Stimulated activated CD4-positive, alpha-beta T cell treated with anti-CD3 and anti-CD28 coated beads, Interleukin-4, amount 100 ng/mL, for 4 hours (primary cell): ENCODE data around the gene CHST8.

ENCODE experiments used
- DNase-seq, 2 experiments: peaks; one replicate each; pipeline ENCODE4 v3.0.0-alpha.2; 2020

Gene CHST8

DNA sequence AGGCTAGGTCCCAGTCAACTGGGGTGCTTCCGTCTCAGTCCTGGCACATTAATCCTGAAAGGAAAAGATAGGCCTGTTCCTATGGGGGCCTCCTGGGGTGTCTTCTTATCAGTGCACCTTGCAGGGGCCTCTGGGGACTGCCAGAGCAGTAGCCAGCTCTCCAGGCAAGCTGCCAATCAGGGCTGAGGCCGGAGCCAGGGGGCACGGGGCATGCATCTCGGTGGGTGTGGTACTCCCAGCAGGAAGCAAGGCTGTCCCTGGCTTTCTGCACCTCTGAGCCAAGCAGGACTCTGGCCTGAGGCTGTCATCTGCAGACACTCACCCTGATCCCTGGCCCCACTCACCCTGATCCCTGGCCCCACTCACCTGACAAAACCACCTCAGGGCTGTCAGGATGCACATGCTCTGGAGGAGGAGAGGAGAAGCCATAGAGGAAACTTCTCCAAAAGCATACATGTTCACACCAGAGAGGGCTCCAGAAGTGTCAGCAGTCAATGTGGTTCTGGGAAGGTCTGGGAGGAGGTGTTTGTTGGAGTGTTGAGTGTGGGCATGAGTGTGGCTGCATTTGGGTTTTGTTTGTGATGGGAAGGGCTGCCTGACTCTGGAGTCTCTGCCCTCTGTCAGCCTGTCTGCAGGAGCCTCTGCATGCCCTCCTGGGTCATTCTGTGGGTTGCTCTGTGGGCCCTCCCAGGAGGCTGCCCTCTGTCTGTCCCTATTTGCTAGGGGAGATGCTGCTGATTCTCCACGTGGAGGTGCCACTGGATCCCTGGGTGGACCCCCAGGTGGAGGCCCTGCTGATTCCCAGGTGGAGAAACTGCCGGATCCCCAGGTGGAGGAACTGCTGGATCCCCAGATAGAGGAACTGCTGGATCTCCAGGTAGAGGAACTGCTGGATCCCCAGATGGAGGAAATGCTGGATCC lies 152.2 kb downstream of the CHST8 start:
- DNase-seq = no peak

DNA sequence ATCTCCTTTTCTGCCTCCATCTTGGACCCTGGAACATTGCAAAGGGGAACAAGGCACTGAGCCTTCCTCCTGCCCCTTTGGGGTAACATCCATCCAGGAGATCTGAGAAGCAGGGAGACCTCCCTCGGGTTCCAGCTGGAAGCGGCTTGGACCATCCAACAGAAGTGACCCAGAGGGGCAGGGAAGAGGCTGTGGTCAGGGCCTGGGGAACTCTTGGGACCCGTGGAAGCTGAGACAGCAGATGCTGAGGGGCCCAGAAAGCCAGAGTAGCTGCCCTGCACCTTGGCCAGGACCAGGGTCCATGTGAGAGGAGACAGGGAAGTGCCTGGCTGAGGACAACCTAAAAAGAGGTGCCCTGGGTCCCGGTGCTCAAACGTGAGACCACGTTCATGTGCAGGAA lies 153.0 kb downstream of the CHST8 start:
- no peak for DNase-seq

GRCh38 chr19:33775731-33776487 lies 154.2 kb downstream of the CHST8 start:
- DNase-seq = no peak

GRCh38 chr19:33777351-33777750 lies 155.6 kb downstream of the CHST8 start:
- no peak for DNase-seq

- DNase-seq = no peak
Observed at GRCh38 chr19:33777753-33778088, 156.0 kb downstream of the CHST8 start.

DNA sequence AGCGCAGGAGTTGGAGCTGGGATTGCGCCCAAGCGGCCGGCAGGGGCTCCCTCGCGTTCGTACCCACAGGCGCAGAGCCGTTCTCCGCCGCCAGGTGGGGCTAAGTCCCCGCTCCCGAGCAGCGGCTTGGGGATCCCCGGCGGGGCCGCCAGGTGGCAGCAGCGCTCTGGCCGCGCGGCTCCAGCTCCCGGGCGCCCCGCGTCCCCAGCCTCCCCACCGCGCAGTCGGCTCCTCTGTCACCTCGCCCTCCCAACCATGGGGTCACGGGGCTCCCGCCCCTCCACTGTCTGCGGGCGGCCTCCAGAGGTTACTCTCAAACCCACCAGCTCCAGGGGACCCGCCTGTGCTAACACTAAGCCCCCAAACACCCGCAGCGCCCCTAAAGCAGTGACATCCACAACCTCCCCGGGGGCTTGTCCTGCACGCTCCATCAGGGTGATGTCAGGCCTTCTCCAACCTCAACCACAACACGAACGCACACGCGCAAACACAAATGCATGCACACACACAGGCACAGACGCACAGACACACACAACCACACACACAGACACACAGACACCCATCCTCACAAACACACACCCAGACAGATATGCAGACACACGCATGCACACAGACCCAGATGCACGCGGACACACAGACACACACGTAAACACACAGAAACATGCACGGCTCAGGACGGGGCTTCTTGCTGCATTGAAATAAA lies 156.5 kb downstream of the CHST8 start:
- DNase-seq = peak; percentile 74 to 87

- DNase-seq = no peak
Observed at GRCh38 chr19:33779849-33780248, 158.1 kb downstream of the CHST8 start.

- DNase-seq = no peak
Observed at GRCh38 chr19:33780251-33780650, 158.5 kb downstream of the CHST8 start.

DNA sequence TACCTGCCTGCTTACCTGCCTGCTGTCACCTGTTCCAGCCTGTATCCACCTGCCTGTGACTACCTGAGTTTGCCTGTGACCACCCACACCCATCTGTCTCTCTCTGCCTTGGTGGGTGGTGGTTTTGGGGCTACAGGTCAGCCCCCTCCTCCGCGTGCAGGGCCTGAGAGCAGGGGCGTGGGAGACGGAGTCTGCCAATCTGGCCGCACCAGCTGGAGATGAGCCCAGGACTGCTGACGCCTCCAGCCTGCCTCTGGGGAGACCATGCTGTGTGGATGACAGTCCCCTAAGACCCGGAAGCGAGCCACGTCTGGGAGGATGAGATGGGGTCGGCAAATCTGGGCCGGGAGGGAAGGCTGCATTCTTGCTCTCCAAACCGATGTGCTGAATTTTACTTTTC lies 159.0 kb downstream of the CHST8 start:
- no peak for DNase-seq

DNA sequence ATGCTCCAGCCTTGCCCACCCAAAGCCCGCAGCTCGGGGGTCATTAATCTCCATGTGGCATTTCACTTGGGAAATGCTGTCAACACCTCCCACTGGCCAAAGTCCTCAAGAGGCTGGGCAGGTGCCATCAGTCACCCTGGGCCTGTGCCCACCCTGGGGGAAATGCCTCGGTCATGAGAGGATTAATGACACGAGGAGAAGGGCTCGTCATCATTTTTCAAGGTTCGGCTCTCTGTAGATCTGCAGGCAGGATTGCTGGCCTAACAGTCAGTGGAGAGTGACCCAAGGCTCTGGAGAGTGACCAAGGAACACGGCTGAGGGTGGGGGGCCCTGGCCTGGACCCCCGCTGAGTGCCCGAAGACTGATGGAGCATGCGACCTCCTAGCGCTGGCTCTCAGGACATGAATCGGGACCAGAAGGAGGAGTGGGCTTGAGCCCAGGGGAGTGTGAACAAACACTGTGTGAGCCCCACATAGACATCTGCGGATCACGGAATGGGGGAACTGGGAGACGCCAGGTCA lies 159.7 kb downstream of the CHST8 start:
- no peak for DNase-seq

GRCh38 chr19:33781996-33782395 lies 160.2 kb downstream of the CHST8 start:
- DNase-seq = no peak

DNA sequence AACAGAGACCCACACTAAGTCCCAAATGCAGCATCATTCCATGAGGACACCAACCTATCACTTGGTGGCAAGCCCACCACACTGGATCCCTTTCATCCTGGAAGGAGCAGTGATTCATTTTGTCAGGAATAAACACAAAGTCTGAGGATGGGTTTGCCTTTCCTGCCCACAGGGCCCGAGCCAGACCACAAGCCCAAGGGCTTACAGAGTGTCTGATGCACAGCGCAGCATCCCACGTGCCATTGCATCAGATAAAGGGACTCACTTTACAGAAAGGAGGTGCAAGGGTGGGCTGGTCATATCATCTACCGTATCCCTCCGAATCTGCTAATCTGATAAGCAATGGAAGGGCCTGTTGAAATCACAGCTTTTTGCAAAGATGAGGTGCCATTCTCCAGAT lies 162.7 kb downstream of the CHST8 start:
- no peak for DNase-seq

- DNase-seq = no peak
Observed at GRCh38 chr19:33785795-33786194, 164.0 kb downstream of the CHST8 start.

DNA sequence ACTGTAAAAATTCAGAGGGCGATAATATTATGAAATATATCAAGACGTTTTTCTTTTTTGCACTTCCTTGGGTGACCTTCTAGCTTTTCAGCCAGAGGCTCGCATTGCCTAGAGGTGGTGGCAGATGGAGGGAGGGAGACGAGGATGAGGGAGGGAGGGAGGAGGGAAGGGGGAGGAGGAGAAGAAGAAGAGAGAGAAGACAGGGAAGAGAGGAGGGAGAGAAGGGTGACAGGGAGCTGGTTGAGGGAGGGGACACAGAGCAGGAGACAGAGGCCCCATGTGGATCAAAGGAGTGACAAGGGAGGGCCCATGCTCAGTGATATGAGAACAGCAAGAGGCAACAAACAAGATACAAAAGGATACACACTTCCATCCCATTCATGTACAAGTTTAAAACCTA lies 166.9 kb downstream of the CHST8 start:
- DNase-seq = no peak

- DNase-seq = no peak
Observed at GRCh38 chr19:33789344-33789743, 167.6 kb downstream of the CHST8 start.

GRCh38 chr19:33794683-33795369 lies 173.1 kb downstream of the CHST8 start:
- DNase-seq = no peak

DNA sequence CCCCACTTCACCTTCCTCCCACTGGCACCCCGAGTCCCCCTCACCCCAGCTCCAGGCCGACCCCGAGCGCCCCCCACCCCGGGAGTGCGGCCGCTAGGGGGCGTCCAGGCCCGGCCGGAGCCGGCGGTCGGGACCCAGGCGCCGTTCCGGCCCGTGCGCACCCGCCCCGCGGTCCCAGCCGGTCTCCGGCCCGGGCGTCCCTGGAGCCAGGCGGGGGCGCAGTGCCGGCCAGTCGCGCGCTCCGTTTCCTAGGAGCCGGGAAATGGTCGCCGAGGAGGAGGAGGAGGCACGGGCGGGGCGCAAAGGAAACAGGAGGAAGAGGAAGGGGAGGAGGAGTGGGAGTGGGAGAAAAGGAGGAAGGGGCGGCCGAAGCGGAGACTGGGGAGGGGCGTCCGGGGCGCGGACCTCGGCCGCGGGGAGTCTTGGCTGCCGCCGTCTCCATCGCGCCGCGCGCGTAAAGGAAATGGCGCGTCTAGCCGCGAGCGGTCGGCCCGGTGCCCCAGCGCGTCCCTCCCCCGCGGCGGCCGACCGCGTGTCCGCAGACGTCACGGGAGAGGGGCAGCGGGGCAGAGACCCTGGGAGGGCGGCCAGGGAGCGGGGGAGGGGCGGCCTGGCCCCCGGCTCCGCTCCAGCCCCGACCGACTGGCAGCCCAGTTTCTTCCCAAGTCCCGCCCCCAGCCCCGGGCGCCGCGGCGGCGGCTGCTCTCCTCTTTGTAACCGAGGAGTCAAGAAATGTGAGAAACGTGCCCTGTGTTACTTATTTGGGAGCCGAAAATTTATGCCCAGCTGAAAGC lies 173.8 kb downstream of the CHST8 start:
- DNase-seq = peak; percentile 31 to 69

DNA sequence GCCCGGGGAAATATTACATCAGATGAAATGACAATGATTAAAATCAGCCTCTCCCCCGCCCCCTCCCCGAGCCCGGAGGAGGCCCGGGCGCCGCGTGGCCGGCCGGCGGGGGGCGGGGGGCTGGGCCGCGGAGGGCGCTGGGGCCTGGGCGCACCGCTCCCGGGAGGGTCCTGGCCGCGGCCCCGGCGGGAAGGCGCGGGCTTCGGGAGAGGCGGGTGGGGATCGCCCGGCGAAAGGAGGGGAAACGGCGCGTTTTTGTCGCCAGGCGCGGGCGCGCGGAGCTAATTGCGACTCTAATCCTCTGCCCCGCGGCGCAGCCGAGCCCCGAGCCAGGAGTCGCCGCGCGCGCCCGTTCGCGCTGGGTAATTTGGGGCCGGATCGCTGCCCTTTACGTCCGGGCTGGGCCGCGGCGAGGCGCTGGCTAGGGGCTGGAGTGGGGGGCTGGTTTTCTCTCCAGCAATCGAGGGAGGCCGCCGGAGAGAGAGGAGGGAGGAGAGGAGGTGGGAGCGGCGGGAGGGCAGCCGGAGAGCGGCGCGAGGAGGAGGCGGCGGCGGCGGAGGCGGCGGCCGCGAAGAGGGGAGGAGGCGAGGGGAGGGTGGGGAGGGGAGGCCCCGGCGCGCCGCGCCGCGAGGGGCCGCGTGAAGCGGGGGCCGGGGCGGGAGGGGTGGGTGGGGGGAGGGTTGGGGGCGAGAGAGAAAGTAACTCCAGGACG lies 174.6 kb downstream of the CHST8 start, which contains the start of gene KCTD15:
Gene KCTD15 (plus strand): TSS at position 707 of the 712 bp plus-strand sequence. CDS start 3,585 bp downstream, outside the sequence.
- DNase-seq = peak; percentile 21 to 39

GRCh38 chr19:33797802-33798671 lies 176.3 kb downstream of the CHST8 start:
- DNase-seq = no peak

- no peak for DNase-seq
Observed at GRCh38 chr19:33798681-33799111, 176.9 kb downstream of the CHST8 start.
